ENCODE results near the gene FRMD4A. TPM values are rescaled to one million over a fixed set of nuclear protein-coding genes. Genes with fewer than 3 reads are reported as not detected.

FRMD4A gene
- total RNA-seq, 1 experiment from 2014 or later: 20.2 TPM

- peak; percentile 17 for DNase-seq (ENCODE audit: low read depth)
Measured at GRCh38 chr10:13950543-13950939, 380.2 kb downstream of the FRMD4A start.

GRCh38 chr10:13949844-13950542 lies 380.7 kb downstream of the FRMD4A start:
- peak; percentile 79 for DNase-seq (ENCODE audit: low read depth)

GRCh38 chr10:13946209-13946460 lies 384.6 kb downstream of the FRMD4A start:
- DNase-seq (ENCODE audit: low read depth): no peak

- no peak for DNase-seq (ENCODE audit: low read depth)
Measured at GRCh38 chr10:13945390-13946208, 385.1 kb downstream of the FRMD4A start.

- no peak for DNase-seq (ENCODE audit: low read depth)
Measured at GRCh38 chr10:13944823-13945222, 385.9 kb downstream of the FRMD4A start.

- DNase-seq (ENCODE audit: low read depth): no peak
Measured at GRCh38 chr10:13943735-13944398, 386.9 kb downstream of the FRMD4A start.

- DNase-seq (ENCODE audit: low read depth): no peak
Measured at GRCh38 chr10:13942035-13942434, 388.7 kb downstream of the FRMD4A start.

- DNase-seq (ENCODE audit: low read depth): no peak
Measured at GRCh38 chr10:13939391-13939790, 391.3 kb downstream of the FRMD4A start.

GRCh38 chr10:13938950-13939349 lies 391.8 kb downstream of the FRMD4A start:
- no peak for DNase-seq (ENCODE audit: low read depth)

GRCh38 chr10:13936826-13937225 lies 393.9 kb downstream of the FRMD4A start:
- DNase-seq (ENCODE audit: low read depth): no peak

- peak; percentile 67 for DNase-seq (ENCODE audit: low read depth)
Measured at GRCh38 chr10:13930120-13930519, 400.6 kb downstream of the FRMD4A start.

- DNase-seq (ENCODE audit: low read depth): peak; percentile 54
Measured at GRCh38 chr10:13928451-13928850, 402.3 kb downstream of the FRMD4A start.

GRCh38 chr10:13925971-13926780 lies 404.5 kb downstream of the FRMD4A start:
- DNase-seq (ENCODE audit: low read depth): no peak

- peak; percentile 81 for DNase-seq (ENCODE audit: low read depth)
Measured at GRCh38 chr10:13924040-13924725, 406.5 kb downstream of the FRMD4A start.

GRCh38 chr10:13922586-13922985 lies 408.1 kb downstream of the FRMD4A start:
- DNase-seq (ENCODE audit: low read depth): no peak

- no peak for DNase-seq (ENCODE audit: low read depth)
Measured at GRCh38 chr10:13921941-13922340, 408.8 kb downstream of the FRMD4A start.

- peak; percentile 10 for DNase-seq (ENCODE audit: low read depth)
Measured at GRCh38 chr10:13921131-13921530, 409.6 kb downstream of the FRMD4A start.

GRCh38 chr10:13920465-13920864 lies 410.3 kb downstream of the FRMD4A start:
- no peak for DNase-seq (ENCODE audit: low read depth)

- DNase-seq (ENCODE audit: low read depth): no peak
Measured at GRCh38 chr10:13920031-13920430, 410.7 kb downstream of the FRMD4A start.

- no peak for DNase-seq (ENCODE audit: low read depth)
Measured at GRCh38 chr10:13917791-13918190, 412.9 kb downstream of the FRMD4A start.

GRCh38 chr10:13916384-13916947 lies 414.3 kb downstream of the FRMD4A start:
- no peak for DNase-seq (ENCODE audit: low read depth)
